Natural killer cell (primary cell): ENCODE data around the gene SRCIN1. TPM values are rescaled to one million over a fixed set of nuclear protein-coding genes. Genes with fewer than 3 reads are reported as not detected.

ENCODE experiments used
- ATAC-seq, 3 donors: fragments of 150-1000 bp in 2 of 3; fragments of 200-7000 bp in 1 of 3; cut with Tn5 transposase; 1 replicate in 1 of 3; 2 replicates in 2 of 3; pipeline ENCODE4 v1.10.0; 2021; ENCODE audit warnings: mild to moderate bottlenecking in 2 of 3, moderate library complexity in 2 of 3
- DNase-seq, 2 donors: peaks; one replicate each; pipeline versions ENCODE4 v3.0.0 to v3.0.0-alpha.2; 2013 to 2021; ENCODE audit warnings: mixed read lengths in 1 of 2
- H3K27ac ChIP-seq: one replicate; pipeline ENCODE4 v1.5.1; 2013; ENCODE audit warnings: mild to moderate bottlenecking, low read length
- H3K27me3 ChIP-seq: one replicate; pipeline ENCODE4 v1.6.1; 2013; ENCODE audit warnings: low read length; ENCODE audit not compliant: control insufficient read depth, insufficient read depth
- H3K36me3 ChIP-seq: one replicate; pipeline ENCODE4 v1.6.1; 2013; ENCODE audit warnings: low read length; ENCODE audit not compliant: control insufficient read depth, insufficient read depth
- H3K4me1 ChIP-seq: one replicate; pipeline ENCODE4 v1.6.1; 2013; ENCODE audit warnings: low read length; ENCODE audit not compliant: control insufficient read depth, insufficient read depth
- H3K4me3 ChIP-seq: one replicate; pipeline ENCODE4 v1.5.1; 2013; ENCODE audit warnings: low read length
- H3K9me3 ChIP-seq: one replicate; pipeline ENCODE4 v1.6.1; 2013; ENCODE audit warnings: low read length; ENCODE audit not compliant: control insufficient read depth, insufficient read depth
- H3K27ac Mint-ChIP-seq, 2 donors: one replicate each; pipeline ENCODE4 v1.8.0; 2022; ENCODE audit warnings: mild to moderate bottlenecking in 2 of 2, mixed read lengths in 2 of 2, moderate library complexity in 1 of 2
- H3K27me3 Mint-ChIP-seq, 2 donors: one replicate each; pipeline ENCODE4 v1.8.0; 2022; ENCODE audit warnings: low read depth in 2 of 2, mixed read lengths in 2 of 2
- H3K36me3 Mint-ChIP-seq: one replicate; pipeline ENCODE4 v1.8.0; 2022; ENCODE audit warnings: mixed read lengths
- H3K4me1 Mint-ChIP-seq, 2 donors: one replicate each; pipeline ENCODE4 v1.8.0; 2022; ENCODE audit warnings: mixed read lengths in 2 of 2
- H3K4me3 Mint-ChIP-seq: one replicate; pipeline ENCODE4 v1.8.0; 2022; ENCODE audit warnings: mild to moderate bottlenecking, moderate library complexity, mixed read lengths
- H3K9me3 Mint-ChIP-seq, 2 donors: one replicate each; pipeline ENCODE4 v1.8.0; 2022; ENCODE audit warnings: mixed read lengths in 2 of 2
- CTCF ChIP-seq: fragments of 200-600 bp; IDR thresholded peaks from one replicate; pipeline ENCODE4 v1.8.0; 2022; ENCODE audit warnings: antibody characterized with exemption
- WGBS: methylation state at CpG from one replicate; pipeline ENCODE4 v1.1.7; 2013; ENCODE audit warnings: missing lambda C conversion rate; ENCODE audit not compliant: insufficient coverage; 5-methylcytosine and 5-hydroxymethylcytosine counted together
- intact Hi-C: fragments of 100-400 bp; cut with micrococcal nuclease; formaldehyde crosslinking; loops from one replicate; pipeline ENCODE4 v1.14.2; 2022
- total RNA-seq, 4 donors: library from RNA; stranded (reverse); fragments of 120-200 nt in 1 of 4; gene quantifications; one replicate each; pipeline versions ENCODE4 v1.2.3 to v1.2.4, GENCODE V29; 2013 to 2022

Gene SRCIN1
- total RNA-seq, 3 donors from 2014 or later (not counting 1 experiment from before 2014, with no cell fraction given): 0.28 to 0.50 TPM; not detected in 1

DNA sequence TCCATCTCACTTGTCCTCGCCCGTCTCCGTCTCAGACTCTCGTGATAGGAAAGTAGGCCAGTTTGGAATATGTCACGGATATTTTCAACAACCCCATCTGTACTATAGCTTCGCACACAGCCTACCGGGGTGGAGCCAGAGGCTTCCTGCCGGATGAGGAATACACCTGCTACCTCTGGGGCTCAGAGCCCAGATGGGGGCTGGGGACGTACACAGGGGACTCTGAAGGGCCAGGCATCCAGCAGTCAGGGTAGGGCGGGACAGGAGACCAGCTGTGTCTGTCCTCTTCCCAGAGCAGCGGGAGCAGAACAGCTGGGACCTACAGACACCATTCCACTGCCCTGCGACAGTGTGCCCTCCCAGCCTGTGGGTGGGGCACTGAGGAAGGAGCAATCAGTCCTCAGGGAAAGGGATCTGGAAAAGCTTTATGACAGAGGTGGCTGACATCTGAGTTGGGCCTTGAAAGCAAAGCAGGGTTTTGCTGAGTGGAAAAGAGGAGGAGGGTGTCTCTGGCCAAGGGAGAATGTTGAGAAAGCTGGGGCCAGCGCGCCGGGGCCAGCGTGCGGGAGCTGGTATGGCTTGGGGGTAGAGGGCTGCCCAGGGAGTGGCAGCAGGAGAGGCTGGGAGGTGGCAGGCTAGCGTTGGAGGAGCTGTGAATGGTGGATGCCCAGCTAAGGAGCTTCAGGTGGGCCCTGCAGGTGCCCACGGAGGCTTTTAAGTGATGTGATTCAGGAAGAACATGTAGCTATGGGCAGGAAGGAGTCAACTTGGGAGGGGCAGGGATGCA is 11.5 kb upstream of the SRCIN1 start:
- no peaks in the 10 kb centered on the region for H3K9me3 ChIP-seq
- no peaks in the 10 kb centered on the region for H3K4me1 ChIP-seq
- no peak for TF ChIP-seq CTCF
- H3K27me3 ChIP-seq: no peaks in the 10 kb centered on the region
- H3K27ac Mint-ChIP-seq: no peak overlapping the region
- peaks cover 27 to 41% of the 10 kb centered on the region in 2 donors for H3K27me3 Mint-ChIP-seq
- no peak overlapping the region for H3K4me3 ChIP-seq
- ATAC-seq (no peak), DNase-seq (no peak)
- H3K4me1 Mint-ChIP-seq: no peaks in the 10 kb centered on the region
- H3K36me3 ChIP-seq: no peaks in the 10 kb centered on the region
- no peaks in the 10 kb centered on the region for H3K36me3 Mint-ChIP-seq
- no peak overlapping the region for H3K27ac ChIP-seq
- 92% methylated on average over 19 of the region's 19 CpGs for WGBS
- intact Hi-C loops: loop anchor here (10.0 kb wide), 1 partner anchor 48 kb away; no protein-coding TSS in a partner anchor
- no peak overlapping the region for H3K4me3 Mint-ChIP-seq
- no peaks in the 10 kb centered on the region for H3K9me3 Mint-ChIP-seq

DNA sequence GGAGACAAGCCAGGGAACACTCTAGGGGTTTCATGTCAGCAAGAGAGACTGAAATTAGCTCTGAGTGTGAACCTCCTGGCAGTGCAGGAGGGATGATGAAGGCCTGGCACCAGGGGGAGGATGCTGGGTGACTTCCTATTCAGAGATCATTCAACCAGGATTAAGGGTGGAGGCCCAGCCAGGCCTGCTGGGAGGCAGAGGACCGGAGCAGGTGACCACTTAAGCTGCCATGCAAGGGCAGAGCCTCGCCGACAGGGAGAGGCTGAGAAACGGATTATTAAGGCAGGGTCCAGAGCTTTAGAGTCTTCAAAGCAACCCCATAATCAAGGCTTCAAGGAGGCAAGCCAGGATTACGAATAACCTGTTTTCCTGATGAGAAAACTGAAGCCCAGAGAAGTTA is 10.6 kb upstream of the SRCIN1 start:
- Histone ChIP-seq H3K36me3 (no peaks in the 10 kb centered on the region), H3K9me3 (peaks cover 7% of the 10 kb centered on the region), H3K27ac (no peak overlapping the region), H3K27me3 (peaks cover 4% of the 10 kb centered on the region), H3K4me3 (no peak overlapping the region), H3K4me1 (no peaks in the 10 kb centered on the region)
- Mint-ChIP-seq H3K27me3 (peaks cover 28 to 41% of the 10 kb centered on the region in 2 donors), H3K4me3 (no peak overlapping the region), H3K27ac (no peak overlapping the region), H3K4me1 (no peaks in the 10 kb centered on the region), H3K36me3 (no peaks in the 10 kb centered on the region), H3K9me3 (no peaks in the 10 kb centered on the region)
- intact Hi-C loops: loop anchor here (10.0 kb wide), 1 partner anchor 48 kb away; no protein-coding TSS in a partner anchor
- ATAC-seq (no peak), DNase-seq (no peak)
- WGBS: 91% methylated on average over 5 of the region's 5 CpGs
- TF ChIP-seq CTCF: no peak

DNA sequence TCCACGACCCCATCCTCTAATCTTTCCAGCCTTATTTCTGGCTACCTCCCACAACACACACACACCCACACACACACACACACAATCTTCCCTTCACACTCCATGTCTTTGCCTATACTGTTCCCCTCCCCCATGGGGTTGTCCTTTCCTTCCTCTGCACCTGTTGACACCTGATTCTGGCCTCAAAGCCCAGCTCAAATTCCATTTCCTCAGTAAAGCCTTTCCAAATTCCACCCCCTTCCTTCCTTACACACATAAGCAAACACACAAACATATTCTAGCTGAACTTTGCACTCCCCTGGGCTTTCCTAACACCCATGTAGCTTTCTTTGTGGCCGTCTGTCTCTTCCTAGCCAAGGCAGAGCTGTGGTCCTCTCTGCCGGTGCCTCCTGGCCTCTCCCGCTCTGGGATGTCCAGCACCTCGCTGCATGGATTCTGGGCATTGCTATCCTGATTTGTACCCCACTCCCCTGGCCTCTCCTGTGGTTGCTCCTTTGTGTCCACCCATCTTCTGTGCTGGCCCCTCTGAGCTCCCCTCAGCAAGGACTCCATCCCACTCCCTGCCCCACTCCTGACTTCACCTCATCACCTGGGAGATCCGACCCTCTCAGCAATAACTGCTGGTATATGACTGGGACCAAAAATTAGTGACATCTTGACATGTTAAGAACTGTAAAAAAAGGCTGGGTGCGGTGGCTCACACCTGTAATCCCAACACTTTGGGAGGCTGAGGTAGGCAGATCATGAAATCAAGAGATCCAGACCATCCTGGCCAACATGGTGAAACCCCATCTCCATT is 8.4 kb upstream of the SRCIN1 start:
- Mint-ChIP-seq H3K4me1 (no peaks in the 10 kb centered on the region), H3K27me3 (peaks cover 28 to 37% of the 10 kb centered on the region in 2 donors), H3K36me3 (no peaks in the 10 kb centered on the region), H3K27ac (no peak overlapping the region), H3K9me3 (no peaks in the 10 kb centered on the region), H3K4me3 (no peak overlapping the region)
- intact Hi-C loops: loop anchor here (10.0 kb wide), 1 partner anchor 51 kb away; no protein-coding TSS in a partner anchor
- ATAC-seq: no peak
- Histone ChIP-seq H3K36me3 (no peaks in the 10 kb centered on the region), H3K4me3 (no peak overlapping the region), H3K9me3 (peaks cover 7% of the 10 kb centered on the region), H3K27ac (no peak overlapping the region), H3K27me3 (peaks cover 14% of the 10 kb centered on the region), H3K4me1 (no peaks in the 10 kb centered on the region)
- WGBS: 87% methylated on average over 7 of the region's 7 CpGs
- DNase-seq: no peak
- TF ChIP-seq CTCF: no peak
